ENCODE measurements around the gene VPS13D.
"Not testable (repeated sequence)": the region's sequence is repeated elsewhere in the genome, so short reads cannot be mapped to it uniquely, and the experiment has no call there.

The VPS13D gene

DNA sequence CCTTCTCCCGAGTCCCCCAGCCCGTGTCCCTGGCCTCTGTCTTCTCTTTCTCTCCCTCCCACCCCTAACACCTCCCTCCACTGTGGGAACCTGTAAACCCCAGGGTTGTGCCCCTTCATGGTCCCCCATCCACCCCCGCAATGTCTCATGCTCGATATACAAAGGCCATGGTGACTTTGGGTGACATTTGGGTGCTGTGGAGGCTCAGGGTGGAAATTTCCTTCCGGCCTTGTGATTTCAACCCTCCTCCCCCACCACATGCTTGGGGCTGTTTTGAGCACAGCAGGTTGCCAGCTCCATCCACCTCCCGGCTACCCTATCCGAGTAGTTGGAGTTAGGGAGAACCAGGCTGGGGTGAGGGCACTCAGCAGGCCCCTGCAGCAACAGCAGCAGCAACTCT, 25.7 kb upstream of the VPS13D start:
- Histone ChIP-seq H3K4me1 (no peaks in the 10 kb centered on the region), H3K27me3 (ENCODE audit: low read depth) (no peaks in the 10 kb centered on the region), H3K36me3 (replicated peaks) (no peaks in the 10 kb centered on the region), H3K4me3 (no peak overlapping the region), H3K9me3 (no peaks in the 10 kb centered on the region)
- DNase-seq (ENCODE audit: low spot score in 2 of 2) = no peak
- in situ Hi-C loops (cut with MboI; ENCODE audit: low sequenced_read_pairs) = no loop called here

DNA sequence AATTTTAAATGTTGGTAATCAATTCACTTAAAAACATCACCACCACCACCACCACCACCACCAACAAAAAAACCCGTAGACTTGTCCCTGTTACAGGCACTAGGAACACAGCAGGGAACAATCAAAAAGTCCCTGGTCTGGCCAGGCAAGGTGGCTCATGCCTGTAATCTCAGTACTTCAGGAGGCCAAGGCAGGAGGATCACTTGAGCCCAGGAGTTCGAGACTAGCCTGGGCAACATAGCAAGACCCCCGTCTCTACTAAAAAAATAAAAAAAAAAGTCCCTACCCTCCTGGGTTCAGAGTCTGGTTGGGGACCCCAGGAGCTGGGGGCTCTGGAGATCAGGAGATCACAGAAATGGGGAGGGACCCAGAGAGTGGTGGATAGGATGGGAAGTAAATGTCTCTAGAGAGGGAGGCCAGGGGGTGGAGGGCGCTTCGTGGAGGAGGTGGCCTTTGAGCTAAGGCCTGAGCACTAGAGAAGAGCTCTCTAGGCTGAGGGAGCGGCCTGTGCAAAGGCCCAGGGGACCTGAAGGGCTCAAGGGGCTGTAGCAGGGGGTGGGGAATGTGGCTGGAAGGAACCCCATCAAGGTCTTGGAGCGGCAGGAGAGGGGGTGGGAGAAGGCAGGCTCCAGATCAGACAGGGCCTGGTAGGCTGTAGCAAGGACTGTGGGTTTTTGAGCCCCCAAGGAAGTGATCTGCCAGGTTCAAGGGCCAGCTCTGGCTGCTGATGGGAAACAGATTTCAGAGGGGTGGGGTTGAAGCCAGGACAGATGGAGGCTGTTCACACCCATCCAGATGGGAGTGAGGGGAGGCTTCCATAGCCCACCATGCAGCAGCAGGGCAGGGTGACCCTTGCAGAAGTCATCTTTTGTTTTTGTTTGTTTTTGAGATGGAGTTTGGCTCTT, 24.8 kb upstream of the VPS13D start:
- in situ Hi-C loops (cut with MboI; ENCODE audit: low sequenced_read_pairs) = loop anchor here (5.0 kb wide), 1 partner anchor 78 kb away; no protein-coding TSS in a partner anchor
- H3K9me3 ChIP-seq = no peaks in the 10 kb centered on the region
- H3K4me3 ChIP-seq = no peak overlapping the region
- no peak for DNase-seq (ENCODE audit: low spot score in 2 of 2)
- H3K27me3 ChIP-seq (ENCODE audit: low read depth) = no peaks in the 10 kb centered on the region
- H3K36me3 ChIP-seq (replicated peaks) = no peaks in the 10 kb centered on the region
- H3K4me1 ChIP-seq = no peaks in the 10 kb centered on the region

DNA sequence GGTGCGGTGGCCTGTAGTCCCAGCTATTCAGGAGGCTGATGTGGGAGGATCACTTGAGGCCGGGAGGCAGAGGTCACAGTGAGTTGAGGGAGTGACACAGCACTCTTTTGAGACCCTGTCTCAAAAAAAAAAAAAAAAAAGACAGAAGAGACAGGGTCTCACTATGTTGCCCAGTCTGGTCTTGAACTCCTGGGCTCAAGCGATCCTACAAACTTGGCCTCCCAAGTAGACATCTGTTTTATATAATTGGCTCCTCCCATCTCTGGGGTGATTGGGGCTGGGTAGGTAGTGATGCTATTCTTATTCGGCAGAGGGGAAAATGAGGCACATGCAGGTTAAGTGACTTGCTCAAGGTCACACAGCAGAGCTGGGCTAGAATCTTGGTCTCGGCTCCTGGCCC, 23.6 kb upstream of the VPS13D start:
- Histone ChIP-seq H3K4me3 (no peak overlapping the region), H3K27me3 (ENCODE audit: low read depth) (no peaks in the 10 kb centered on the region), H3K9me3 (no peaks in the 10 kb centered on the region), H3K36me3 (replicated peaks) (no peaks in the 10 kb centered on the region), H3K4me1 (no peaks in the 10 kb centered on the region)
- in situ Hi-C loops (cut with MboI; ENCODE audit: low sequenced_read_pairs) = loop anchor here (5.0 kb wide), 1 partner anchor 79 kb away; no protein-coding TSS in a partner anchor
- DNase-seq (ENCODE audit: low spot score in 2 of 2) = no peak

DNA sequence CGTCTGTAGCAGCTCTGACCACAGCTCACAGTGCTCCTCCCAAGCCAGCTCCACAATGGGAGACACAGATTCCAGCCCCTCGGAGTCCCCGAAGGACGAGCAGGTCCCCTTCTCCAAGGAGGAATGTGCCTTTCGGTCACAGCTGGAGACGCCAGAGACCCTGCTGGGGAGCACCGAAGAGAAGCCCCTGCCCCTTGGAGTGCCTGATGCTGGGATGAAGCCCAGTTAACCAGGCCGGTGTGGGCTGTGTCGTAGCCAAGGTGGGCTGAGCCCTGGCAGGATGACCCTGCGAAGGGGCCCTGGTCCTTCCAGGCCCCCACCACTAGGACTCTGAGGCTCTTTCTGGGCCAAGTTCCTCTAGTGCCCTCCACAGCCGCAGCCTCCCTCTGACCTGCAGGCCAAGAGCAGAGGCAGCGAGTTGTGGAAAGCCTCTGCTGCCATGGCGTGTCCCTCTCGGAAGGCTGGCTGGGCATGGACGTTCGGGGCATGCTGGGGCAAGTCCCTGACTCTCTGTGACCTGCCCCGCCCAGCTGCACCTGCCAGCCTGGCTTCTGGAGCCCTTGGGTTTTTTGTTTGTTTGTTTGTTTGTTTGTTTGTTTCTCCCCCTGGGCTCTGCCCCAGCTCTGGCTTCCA, 22.9 kb upstream of the VPS13D start:
- in situ Hi-C loops (cut with MboI; ENCODE audit: low sequenced_read_pairs) = loop anchor here (5.0 kb wide), 1 partner anchor 80 kb away; no protein-coding TSS in a partner anchor
- no peak for DNase-seq (ENCODE audit: low spot score in 2 of 2)
- H3K4me1 ChIP-seq = no peaks in the 10 kb centered on the region
- H3K36me3 ChIP-seq (replicated peaks) = no peaks in the 10 kb centered on the region
- H3K9me3 ChIP-seq = no peaks in the 10 kb centered on the region
- H3K27me3 ChIP-seq (ENCODE audit: low read depth) = no peaks in the 10 kb centered on the region
- H3K4me3 ChIP-seq = no peak overlapping the region

DNA sequence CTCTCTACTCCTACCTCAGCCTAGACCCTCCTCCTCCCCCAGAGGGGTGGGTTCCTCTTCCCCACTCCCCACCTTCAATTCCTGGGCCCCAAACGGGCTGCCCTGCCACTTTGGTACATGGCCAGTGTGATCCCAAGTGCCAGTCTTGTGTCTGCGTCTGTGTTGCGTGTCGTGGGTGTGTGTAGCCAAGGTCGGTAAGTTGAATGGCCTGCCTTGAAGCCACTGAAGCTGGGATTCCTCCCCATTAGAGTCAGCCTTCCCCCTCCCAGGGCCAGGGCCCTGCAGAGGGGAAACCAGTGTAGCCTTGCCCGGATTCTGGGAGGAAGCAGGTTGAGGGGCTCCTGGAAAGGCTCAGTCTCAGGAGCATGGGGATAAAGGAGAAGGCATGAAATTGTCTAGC, 21.6 kb upstream of the VPS13D start:
- in situ Hi-C loops (cut with MboI; ENCODE audit: low sequenced_read_pairs) = loop anchor here (5.0 kb wide), 1 partner anchor 81 kb away; no protein-coding TSS in a partner anchor
- Histone ChIP-seq H3K36me3 (replicated peaks) (no peaks in the 10 kb centered on the region), H3K4me3 (no peak overlapping the region), H3K9me3 (no peaks in the 10 kb centered on the region), H3K27me3 (ENCODE audit: low read depth) (no peaks in the 10 kb centered on the region), H3K4me1 (no peaks in the 10 kb centered on the region)
- no peak for DNase-seq (ENCODE audit: low spot score in 2 of 2)

DNA sequence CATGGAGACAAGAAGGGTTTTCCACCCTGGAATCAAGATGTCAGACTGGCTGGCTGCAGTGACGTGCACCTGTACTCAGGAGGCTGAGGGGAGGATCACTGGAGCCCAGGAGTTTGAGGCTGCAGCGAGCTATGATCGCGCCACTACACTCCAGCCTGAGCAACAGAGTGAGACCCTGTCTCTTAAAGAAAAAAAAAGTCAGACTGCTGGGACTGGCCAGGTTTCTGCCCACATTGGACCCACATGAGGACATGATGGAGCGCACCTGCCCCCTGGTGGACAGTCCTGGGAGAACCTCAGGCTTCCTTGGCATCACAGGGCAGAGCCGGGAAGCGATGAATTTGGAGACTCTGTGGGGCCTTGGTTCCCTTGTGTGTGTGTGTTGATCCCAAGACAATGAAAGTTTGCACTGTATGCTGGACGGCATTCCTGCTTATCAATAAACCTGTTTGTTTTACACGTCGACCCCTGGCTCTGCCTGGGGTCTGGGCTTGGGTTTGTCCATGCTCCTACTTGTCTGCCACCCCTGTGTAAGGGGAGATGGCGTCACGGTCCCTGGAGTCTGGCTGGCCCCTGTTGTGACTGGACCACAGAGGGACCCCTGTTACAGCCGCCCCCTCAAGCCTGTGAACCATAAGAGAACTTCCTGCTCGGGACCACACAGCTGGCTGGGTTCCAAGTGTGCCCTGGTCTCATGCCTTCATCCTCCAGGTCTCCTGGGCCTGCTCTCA, 20.9 kb upstream of the VPS13D start:
- no peaks in the 10 kb centered on the region for H3K9me3 ChIP-seq
- H3K4me1 ChIP-seq = no peaks in the 10 kb centered on the region
- DNase-seq (ENCODE audit: low spot score in 2 of 2) = peak; percentile 57 to 92
- H3K36me3 ChIP-seq (replicated peaks) = no peaks in the 10 kb centered on the region
- in situ Hi-C loops (cut with MboI; ENCODE audit: low sequenced_read_pairs) = loop anchor here (5.0 kb wide), 1 partner anchor 82 kb away; no protein-coding TSS in a partner anchor
- H3K27me3 ChIP-seq (ENCODE audit: low read depth) = no peaks in the 10 kb centered on the region
- no peak overlapping the region for H3K4me3 ChIP-seq

DNA sequence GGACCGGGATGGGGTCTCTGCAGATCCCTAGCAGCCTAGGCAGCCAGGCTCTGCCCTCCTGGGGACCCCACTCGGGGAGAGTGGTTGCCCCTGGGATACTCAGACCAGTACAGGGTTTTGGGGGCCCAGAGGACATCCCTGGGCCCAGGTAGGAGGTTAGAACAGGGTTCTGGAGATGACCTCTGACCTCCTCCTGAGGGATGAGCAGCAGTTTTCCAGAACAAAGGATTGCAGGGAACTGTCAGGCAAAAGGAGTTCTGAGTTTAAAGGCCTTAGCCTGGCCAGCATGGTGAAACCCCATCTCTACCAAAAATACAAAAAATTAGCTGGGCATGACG, 20.4 kb upstream of the VPS13D start:
- Histone ChIP-seq H3K9me3 (no peaks in the 10 kb centered on the region), H3K36me3 (replicated peaks) (no peaks in the 10 kb centered on the region), H3K27me3 (ENCODE audit: low read depth) (no peaks in the 10 kb centered on the region), H3K4me1 (no peaks in the 10 kb centered on the region), H3K4me3 (no peak overlapping the region)
- in situ Hi-C loops (cut with MboI; ENCODE audit: low sequenced_read_pairs) = loop anchor here (5.0 kb wide), 1 partner anchor 82 kb away; no protein-coding TSS in a partner anchor
- no peak for DNase-seq (ENCODE audit: low spot score in 2 of 2)

DNA sequence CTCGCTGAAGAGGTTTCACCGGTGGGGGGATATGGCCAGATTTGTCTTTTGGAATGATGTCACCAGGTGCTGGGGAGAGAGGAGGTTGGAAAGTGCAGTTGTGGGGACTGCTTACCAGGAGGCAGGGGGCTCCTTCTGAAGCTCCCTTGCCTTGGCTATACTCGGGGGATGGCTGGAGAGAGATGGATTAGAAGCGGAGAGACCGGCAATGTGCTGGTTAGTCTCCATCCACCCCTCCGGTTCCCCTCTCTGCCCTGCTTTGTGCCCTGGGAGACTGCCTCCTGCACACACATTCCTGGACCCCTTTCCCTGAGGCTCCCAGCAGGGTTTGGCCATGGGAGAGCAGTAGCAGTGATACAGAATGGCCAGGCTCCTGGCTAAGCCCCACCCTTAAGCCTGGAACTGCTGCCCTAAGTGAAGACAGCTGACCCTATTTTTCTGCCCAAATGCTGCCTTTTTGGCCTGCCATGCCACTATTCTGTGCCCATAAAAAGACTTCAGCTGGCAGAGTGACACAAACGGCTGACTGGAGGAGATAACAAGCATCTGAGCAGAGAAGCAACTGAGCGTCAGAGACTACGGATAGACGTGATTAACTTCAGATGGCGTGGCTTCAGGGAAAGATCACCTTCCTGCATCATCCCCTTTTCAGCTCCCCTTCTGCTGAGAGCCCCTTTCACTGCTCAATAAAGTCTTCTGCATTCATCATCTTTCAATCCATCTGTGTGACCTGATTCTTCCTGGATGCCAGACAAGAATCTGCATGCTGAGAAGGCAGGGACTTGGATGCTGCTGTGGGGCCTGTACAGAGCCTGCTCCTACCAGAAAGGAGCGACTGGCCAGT, 14.5 kb upstream of the VPS13D start:
- in situ Hi-C loops (cut with MboI; ENCODE audit: low sequenced_read_pairs) = no loop called here

DNA sequence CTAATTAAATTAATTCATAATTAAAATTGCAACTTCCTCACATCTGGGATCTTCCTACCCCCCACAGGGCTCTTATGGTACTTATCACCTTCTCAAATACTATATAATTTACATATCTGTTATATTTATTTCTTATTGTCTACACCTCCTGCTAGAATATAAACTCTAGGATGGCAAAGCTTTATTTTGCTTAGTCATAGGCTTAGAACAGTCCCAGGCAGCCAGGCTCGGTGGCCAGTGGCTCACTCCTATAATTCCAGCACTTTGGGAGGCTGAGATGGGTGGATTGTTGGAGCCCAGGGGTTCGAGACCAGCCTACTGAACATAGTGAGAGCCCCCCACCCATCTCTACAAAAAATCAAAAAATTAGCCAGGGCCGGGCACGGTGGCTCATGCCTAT, 10.0 kb upstream of the VPS13D start:
- DNase-seq (ENCODE audit: low spot score in 2 of 2) = no peak
- in situ Hi-C loops (cut with MboI; ENCODE audit: low sequenced_read_pairs) = no loop called here
- Histone ChIP-seq H3K4me1 (no peaks in the 10 kb centered on the region), H3K4me3 (no peak overlapping the region), H3K9me3 (peaks cover 9% of the 10 kb centered on the region), H3K27me3 (ENCODE audit: low read depth) (no peaks in the 10 kb centered on the region; the same call in 1 of the 2 replicates), H3K36me3 (replicated peaks) (no peaks in the 10 kb centered on the region)

More for the DNA sequence above, 14.5 kb upstream of the VPS13D start:
- no peaks in the 10 kb centered on the region for H3K4me1 ChIP-seq
- no peak overlapping the region for H3K4me3 ChIP-seq
- DNase-seq (ENCODE audit: low spot score in 2 of 2) = no peak
- H3K27me3 ChIP-seq (ENCODE audit: low read depth) = no peaks in the 10 kb centered on the region; the same call in 1 of the 2 replicates
- H3K36me3 ChIP-seq (replicated peaks) = no peaks in the 10 kb centered on the region
- H3K9me3 ChIP-seq = no peaks in the 10 kb centered on the region

DNA sequence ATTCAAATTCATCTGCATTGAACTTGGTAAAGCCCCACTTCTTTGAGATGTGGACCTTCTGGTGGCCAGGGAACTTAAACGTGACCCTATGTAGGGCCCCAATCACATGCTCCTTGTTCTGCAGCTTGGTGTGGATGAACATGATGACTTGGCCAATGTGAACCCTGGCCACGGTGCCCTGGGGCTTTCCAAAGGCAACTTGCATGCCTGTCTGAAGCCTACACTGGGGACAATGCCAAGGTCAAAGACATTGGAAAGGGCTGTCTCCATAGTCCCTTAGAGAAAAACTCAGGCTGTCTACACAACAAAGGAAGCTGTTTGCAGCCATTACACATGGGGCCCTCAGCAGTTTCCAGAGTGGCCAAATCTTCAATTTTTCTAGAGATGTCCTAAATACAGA, 8.9 kb upstream of the VPS13D start:
- H3K36me3 ChIP-seq (replicated peaks) = no peaks in the 10 kb centered on the region
- no peaks in the 10 kb centered on the region for H3K27me3 ChIP-seq (ENCODE audit: low read depth)
- in situ Hi-C loops (cut with MboI; ENCODE audit: low sequenced_read_pairs) = no loop called here
- no peaks in the 10 kb centered on the region for H3K4me1 ChIP-seq
- H3K9me3 ChIP-seq = peaks cover 9% of the 10 kb centered on the region
- H3K4me3 ChIP-seq = no peak overlapping the region
- no peak for DNase-seq (ENCODE audit: low spot score in 2 of 2)

DNA sequence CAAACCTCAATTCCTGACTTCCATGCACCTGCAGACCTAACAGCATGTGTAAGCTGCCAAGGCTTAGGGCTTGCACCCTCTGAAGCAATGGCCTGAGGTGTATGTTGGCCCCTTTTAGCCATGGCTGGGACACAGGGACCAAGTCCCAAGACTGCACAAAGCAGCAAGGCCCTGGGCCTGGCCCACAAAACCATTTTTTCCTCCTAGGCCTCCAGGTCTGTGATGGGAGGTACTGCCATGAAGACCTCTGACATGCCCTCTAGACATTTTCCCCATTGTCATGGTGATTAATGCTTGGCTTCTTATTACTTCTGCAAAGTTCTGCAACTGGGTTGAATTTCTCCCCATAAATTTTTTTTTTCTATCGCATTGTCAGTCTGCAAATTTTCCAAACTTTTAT, 7.1 kb upstream of the VPS13D start:
- H3K4me3 ChIP-seq; in situ Hi-C loops (cut with MboI; ENCODE audit: low sequenced_read_pairs); H3K27me3 ChIP-seq (ENCODE audit: low read depth); H3K36me3 ChIP-seq (replicated peaks); DNase-seq (ENCODE audit: low spot score in 2 of 2); H3K4me1 ChIP-seq; H3K9me3 ChIP-seq: not testable (repeated sequence)

DNA sequence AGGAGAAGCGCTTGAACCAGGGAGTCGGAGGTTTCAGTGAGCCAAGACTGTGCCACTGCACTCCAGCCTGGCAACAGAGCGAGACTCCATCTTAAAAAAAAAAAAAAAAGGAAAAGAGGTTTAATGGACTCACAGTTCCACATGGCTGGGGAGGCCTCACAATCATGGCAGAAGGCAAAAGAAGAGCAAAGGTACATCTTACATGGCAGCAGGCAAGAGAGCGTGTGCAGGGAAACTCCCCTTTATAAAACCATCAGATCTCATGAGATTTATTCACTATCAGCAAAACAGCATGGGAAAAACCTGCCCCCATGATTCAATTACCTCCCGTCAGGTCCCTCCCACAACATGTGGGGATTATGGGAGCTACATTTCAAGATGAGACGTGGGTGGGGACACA, 5.7 kb upstream of the VPS13D start:
- H3K27me3 ChIP-seq (ENCODE audit: low read depth); H3K9me3 ChIP-seq; DNase-seq (ENCODE audit: low spot score in 2 of 2); H3K4me3 ChIP-seq; H3K4me1 ChIP-seq; in situ Hi-C loops (cut with MboI; ENCODE audit: low sequenced_read_pairs); H3K36me3 ChIP-seq (replicated peaks): not testable (repeated sequence)

DNA sequence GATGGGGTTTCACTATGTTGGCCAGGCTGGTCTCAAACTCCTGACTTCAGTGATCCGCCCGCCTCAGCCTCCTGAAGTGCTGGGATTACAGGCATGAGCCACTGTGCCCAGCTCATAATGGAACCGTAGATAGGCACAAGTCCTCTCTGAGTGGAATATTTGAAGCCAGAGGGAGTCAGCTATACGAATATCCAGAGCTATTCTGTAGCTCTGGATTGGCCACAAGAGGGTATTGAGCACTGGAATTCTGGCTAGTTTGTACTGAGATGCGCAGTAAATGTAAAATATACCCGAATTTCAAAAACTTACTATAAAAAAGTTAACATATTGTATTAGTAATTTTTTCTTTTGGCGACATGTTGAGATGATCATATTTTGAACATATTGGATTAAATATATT, 851 bp upstream of the VPS13D start:
- H3K9me3 ChIP-seq = no peaks in the 10 kb centered on the region
- no peak for DNase-seq (ENCODE audit: low spot score in 2 of 2)
- no peak overlapping the region for H3K4me3 ChIP-seq
- peaks cover 4% of the 10 kb centered on the region for H3K36me3 ChIP-seq (replicated peaks)
- no peaks in the 10 kb centered on the region for H3K27me3 ChIP-seq (ENCODE audit: low read depth)
- peaks cover 3% of the 10 kb centered on the region for H3K4me1 ChIP-seq
- in situ Hi-C loops (cut with MboI; ENCODE audit: low sequenced_read_pairs) = no loop called here
